ENCODE data around the gene RSKR. TPM values are rescaled to one million over a fixed set of nuclear protein-coding genes. Genes with fewer than 3 reads are reported as not detected.
A peak's percentile ranks its signal among the peaks of the same experiment; 100 is the strongest.
"Not testable (repeated sequence)": the region's sequence is repeated elsewhere in the genome, so short reads cannot be mapped to it uniquely, and the experiment has no call there.

Gene RSKR
- total RNA-seq, 1 experiment from 2014 or later: 11.4 TPM

- DNase-seq (ENCODE audit: low read depth): no peak
These were observed 35.5 kb downstream of the RSKR start for GRCh38 chr17:28578246-28579195.

- no peak for DNase-seq (ENCODE audit: low read depth)
These were observed 36.5 kb downstream of the RSKR start for GRCh38 chr17:28577466-28577824.

GRCh38 chr17:28576758-28577465, 37.1 kb downstream of the RSKR start, which contains the start of gene ALDOC:
ALDOC (minus strand) TSS chr17:28576895; CDS start chr17:28575532, 1,363 bp downstream.
- DNase-seq (ENCODE audit: low read depth): peak; percentile 91

- DNase-seq (ENCODE audit: low read depth): not testable (repeated sequence)
These were observed 38.0 kb downstream of the RSKR start for GRCh38 chr17:28576016-28576415.

- no peak for DNase-seq (ENCODE audit: low read depth)
These were observed 38.7 kb downstream of the RSKR start for GRCh38 chr17:28575126-28575795.

GRCh38 chr17:28574526-28574925, 39.5 kb downstream of the RSKR start:
- no peak for DNase-seq (ENCODE audit: low read depth)

GRCh38 chr17:28573966-28574480, 40.0 kb downstream of the RSKR start:
- DNase-seq (ENCODE audit: low read depth): no peak

- no peak for DNase-seq (ENCODE audit: low read depth)
These were observed 40.5 kb downstream of the RSKR start for GRCh38 chr17:28573521-28573920.

GRCh38 chr17:28573040-28573380, 41.0 kb downstream of the RSKR start:
- DNase-seq (ENCODE audit: low read depth): no peak

GRCh38 chr17:28572259-28573039, 41.5 kb downstream of the RSKR start:
- DNase-seq (ENCODE audit: low read depth): no peak

- peak; percentile 97 for DNase-seq (ENCODE audit: low read depth)
These were observed 42.4 kb downstream of the RSKR start, which contains the start of gene PIGS for GRCh38 chr17:28571361-28572122. PIGS (minus strand) TSS chr17:28571524; CDS start chr17:28571496, 28 bp downstream.

- peak; percentile 37 for DNase-seq (ENCODE audit: low read depth)
These were observed 43.1 kb downstream of the RSKR start for GRCh38 chr17:28570716-28571360.

- DNase-seq (ENCODE audit: low read depth): no peak
These were observed 44.5 kb downstream of the RSKR start for GRCh38 chr17:28569446-28569845.

GRCh38 chr17:28567604-28568003, 46.4 kb downstream of the RSKR start:
- no peak for DNase-seq (ENCODE audit: low read depth)

GRCh38 chr17:28563475-28563874, 50.5 kb downstream of the RSKR start:
- no peak for DNase-seq (ENCODE audit: low read depth)

Other genes with a start within 250 kb of the RSKR start
- gene SEBOX, start 249.0 kb downstream of the RSKR start, total RNA-seq (2014; rRNA removed; shearing (Covaris generic)): not detected in 2 replicates
- not detected in 2 replicates for gene VTN, start 243.9 kb downstream of the RSKR start, total RNA-seq (2014; rRNA removed; shearing (Covaris generic))
- 3.5 and 3.7 TPM in 2 replicates for gene SARM1, start 242.5 kb downstream of the RSKR start, total RNA-seq (2014; rRNA removed; shearing (Covaris generic))
- gene SLC46A1, start 208.0 kb downstream of the RSKR start, total RNA-seq (2014; rRNA removed; shearing (Covaris generic)): 4.6 and 6.1 TPM in 2 replicates
- not detected in 2 replicates for gene SLC13A2, start 140.5 kb downstream of the RSKR start, total RNA-seq (2014; rRNA removed; shearing (Covaris generic))
- not detected in 2 replicates for gene FOXN1, start 107.8 kb downstream of the RSKR start, total RNA-seq (2014; rRNA removed; shearing (Covaris generic))
- 17.8 and 25.4 TPM in 2 replicates for gene UNC119, start 61.6 kb downstream of the RSKR start, total RNA-seq (2014; rRNA removed; shearing (Covaris generic))
- gene PIGS, start 42.7 kb downstream of the RSKR start, total RNA-seq (2014; rRNA removed; shearing (Covaris generic)): 44.9 and 49.1 TPM in 2 replicates
- 1.3 and 2.4 TPM in 2 replicates for gene ALDOC, start 37.3 kb downstream of the RSKR start, total RNA-seq (2014; rRNA removed; shearing (Covaris generic))
- gene SPAG5, start 15.2 kb downstream of the RSKR start, total RNA-seq (2014; rRNA removed; shearing (Covaris generic)): 134 and 173 TPM in 2 replicates
- 64.9 and 65.8 TPM in 2 replicates for gene BLTP2, start 31.0 kb upstream of the RSKR start, total RNA-seq (2014; rRNA removed; shearing (Covaris generic))
- gene SDF2, start 47.7 kb upstream of the RSKR start, total RNA-seq (2014; rRNA removed; shearing (Covaris generic)): 67.6 and 68.2 TPM in 2 replicates
- 28.4 and 38.2 TPM in 2 replicates for gene SUPT6H, start 48.0 kb upstream of the RSKR start, total RNA-seq (2014; rRNA removed; shearing (Covaris generic))
- 0.21 and 0.23 TPM in 2 replicates for gene PROCA1, start 97.7 kb upstream of the RSKR start, total RNA-seq (2014; rRNA removed; shearing (Covaris generic))
- gene RAB34, start 103.7 kb upstream of the RSKR start, total RNA-seq (2014; rRNA removed; shearing (Covaris generic)): 243 and 290 TPM in 2 replicates
- gene RPL23A, start 105.8 kb upstream of the RSKR start, total RNA-seq (2014; rRNA removed; shearing (Covaris generic)): 697 and 1,346 TPM in 2 replicates
- 1.3 and 2.4 TPM in 2 replicates for gene TLCD1, start 112.0 kb upstream of the RSKR start, total RNA-seq (2014; rRNA removed; shearing (Covaris generic))
- gene NEK8, start 114.6 kb upstream of the RSKR start, total RNA-seq (2014; rRNA removed; shearing (Covaris generic)): 2.9 and 10.2 TPM in 2 replicates
- 20.4 and 23.7 TPM in 2 replicates for gene TRAF4, start 129.8 kb upstream of the RSKR start, total RNA-seq (2014; rRNA removed; shearing (Covaris generic))
- 2.3 and 3.1 TPM in 2 replicates for gene FAM222B, start 228.6 kb upstream of the RSKR start, total RNA-seq (2014; rRNA removed; shearing (Covaris generic))
- 26.4 and 38.4 TPM in 2 replicates for gene ERAL1, start 240.8 kb upstream of the RSKR start, total RNA-seq (2014; rRNA removed; shearing (Covaris generic))